GM12878 (cell line): ENCODE data around the gene ACYP2. TPM values are rescaled to one million over a fixed set of nuclear protein-coding genes. Genes with fewer than 3 reads are reported as not detected.

Source experiments
- ATAC-seq: fragments of 200-7000 bp; cut with Tn5 transposase; 3 replicates; pipeline ENCODE4 v1.9.1; 2020; ENCODE audit warnings: mild to moderate bottlenecking, moderate library complexity
- BruUV-seq: library from RNA; stranded (reverse); fragments of 400-500 nt; replicated peaks from 2 replicates; lab custom pipeline; 2021; lab: Mats Ljungman, UMichigan
- CTCF ChIA-PET: fragments of 300-600 bp; sonication (Branson Sonifier 250); formaldehyde crosslinking; extraction: SDS; loops from one replicate; lab custom pipeline; 2021; ENCODE audit warnings: inconsistent platforms; lab: Yijun Ruan, JAX
- POLR2A ChIA-PET: fragments of 350-600 bp; formaldehyde crosslinking; extraction: SDS; loops from one replicate; lab custom pipeline; 2021; ENCODE audit warnings: inconsistent platforms; lab: Charles Lee
- RAD21 ChIA-PET: fragments of 300-600 bp; sonication (Branson Sonifier 250); formaldehyde crosslinking; loops from one replicate; lab custom pipeline; 2023; ENCODE audit warnings: antibody characterized with exemption; ENCODE audit not compliant: unreplicated experiment; lab: Charles Lee
- SMC1A ChIA-PET: fragments of 300-600 bp; sonication (Branson Sonifier 250); formaldehyde crosslinking; loops from one replicate; lab custom pipeline; 2023; ENCODE audit not compliant: unreplicated experiment, uncharacterized antibody; lab: Charles Lee
- DNase-seq: peaks from one replicate; pipeline ENCODE4 v3.0.0-alpha.2; 2011; ENCODE audit warnings: low read depth, low spot score
- FAIRE-seq: peaks from 3 replicates; lab custom pipeline; 2011; peaks lifted over from hg19 to GRCh38; lab: Jason Lieb, UNC
- H2AFZ ChIP-seq: 2 replicates; pipeline ENCODE4 v1.6.0; 2011; ENCODE audit warnings: low read depth, low read length, control low read depth; ENCODE audit not compliant: control insufficient read depth
- H3K27ac ChIP-seq: 2 replicates; pipeline ENCODE4 v1.5.1; 2011; ENCODE audit warnings: control low read depth; ENCODE audit not compliant: control insufficient read depth, insufficient read depth
- H3K27me3 ChIP-seq, 2 experiments: replicated peaks in 1 of 2; 2 replicates each; pipeline versions ENCODE4 v1.6.0 to v1.6.1; 2011; ENCODE audit warnings: low read length in 1 of 2; ENCODE audit not compliant: control insufficient read depth in 2 of 2, insufficient read depth in 2 of 2
- H3K36me3 ChIP-seq, 2 experiments: 2 replicates each; pipeline ENCODE4 v1.5.1; 2011; ENCODE audit warnings: low read length in 1 of 2; ENCODE audit not compliant: control insufficient read depth in 2 of 2, insufficient read depth in 2 of 2
- H3K4me1 ChIP-seq: 2 replicates; pipeline ENCODE4 v1.6.1; 2011; ENCODE audit warnings: mild to moderate bottlenecking, low read length, moderate library complexity, mixed read lengths; ENCODE audit not compliant: control insufficient read depth, insufficient read depth
- H3K4me2 ChIP-seq: 2 replicates; pipeline ENCODE4 v1.6.0; 2011; ENCODE audit warnings: control low read depth; ENCODE audit not compliant: control insufficient read depth, insufficient read depth
- H3K4me3 ChIP-seq: fragments of 200-600 bp; sonication (generic); 2 replicates; pipeline ENCODE4 v1.5.1; 2016
- H3K79me2 ChIP-seq: 2 replicates; pipeline ENCODE4 v1.6.0; 2011; ENCODE audit warnings: low read length; ENCODE audit not compliant: control insufficient read depth, insufficient read depth
- H3K9ac ChIP-seq: 2 replicates; pipeline ENCODE4 v1.8.0; 2011; ENCODE audit warnings: low read length, control low read depth, mixed read lengths; ENCODE audit not compliant: control insufficient read depth, insufficient read depth
- H3K9me3 ChIP-seq: replicated peaks from 3 replicates; pipeline ENCODE4 v1.5.1; 2011; ENCODE audit warnings: mild to moderate bottlenecking, low read length; ENCODE audit not compliant: control insufficient read depth, insufficient read depth
- H4K20me1 ChIP-seq: 2 replicates; pipeline ENCODE4 v1.6.0; 2011; ENCODE audit not compliant: control insufficient read depth, insufficient read depth
- CHD2 ChIP-seq: IDR thresholded peaks from 2 replicates; pipeline ENCODE4 v1.6.1; 2011; ENCODE audit warnings: low read depth, low read length, improper control_type of control experiment, borderline replicate concordance
- CHD4 ChIP-seq: fragments of 200-600 bp; sonication (generic); IDR thresholded peaks from 2 replicates; pipeline ENCODE4 v1.6.1; 2016; ENCODE audit warnings: mild to moderate bottlenecking
- HDGF ChIP-seq: fragments of 450-650 bp; IDR thresholded peaks from 2 replicates; pipeline ENCODE4 v1.6.1; 2016; ENCODE audit warnings: antibody characterized with exemption
- MEF2B ChIP-seq: fragments of 450-650 bp; IDR thresholded peaks from 2 replicates; pipeline ENCODE4 v1.6.1; 2018; ENCODE audit warnings: mild to moderate bottlenecking, moderate library complexity; ENCODE audit not compliant: partially characterized antibody, poor library complexity, severe bottlenecking
- NR2C1 ChIP-seq: fragments of 450-650 bp; IDR thresholded peaks from 2 replicates; pipeline ENCODE4 v1.6.1; 2017; ENCODE audit warnings: antibody characterized with exemption, mild to moderate bottlenecking, moderate library complexity
- NR2F1 ChIP-seq: fragments of 450-650 bp; conservative IDR thresholded peaks from 2 replicates; pipeline ENCODE4 v1.6.1; 2017; ENCODE audit warnings: mild to moderate bottlenecking
- SMARCA5 ChIP-seq: fragments of 450-650 bp; IDR thresholded peaks from 2 replicates; pipeline ENCODE4 v1.6.1; 2017; ENCODE audit warnings: mild to moderate bottlenecking
- SP1 ChIP-seq: IDR thresholded peaks from one replicate; pipeline ENCODE4 v1.6.1; 2011; ENCODE audit warnings: low read depth, low read length
- STAT1 ChIP-seq: fragments of 450-650 bp; conservative IDR thresholded peaks from 2 replicates; pipeline ENCODE4 v1.6.1; 2014; ENCODE audit warnings: antibody characterized with exemption, mild to moderate bottlenecking
- YY1 ChIP-seq: IDR thresholded peaks from 2 replicates; pipeline ENCODE4 v1.6.1; 2011; ENCODE audit warnings: low read depth, mild to moderate bottlenecking, low read length
- WGBS: methylation state at CpG from one replicate; pipeline ENCODE4 v1.1.6; 2016; ENCODE audit warnings: low lambda C conversion rate; ENCODE audit not compliant: insufficient replicate concordance, insufficient coverage; ENCODE audit errors: missing lambda C conversion rate; 5-methylcytosine and 5-hydroxymethylcytosine counted together
- in situ Hi-C: fragments of 300-500 bp; cut with MboI; formaldehyde crosslinking; loops from 9 replicates; pipeline ENCODE4 v1.14.3; 2018; ENCODE audit warnings: mixed read lengths
- intact Hi-C: fragments of 100-400 bp; cut with micrococcal nuclease; formaldehyde crosslinking; loops from one replicate; pipeline ENCODE4 v1.14.2; 2022; ENCODE audit not compliant: unreplicated experiment
- polyA plus RNA-seq, 11 experiments: library from polyadenylated mRNA; depleted of rRNA in 4 of 11; unstranded in 6 of 11; stranded (reverse) in 5 of 11; fragments of >200 nt; fragmentation: Nextera tagmentation in 4 of 11; fragmentation: Illumina TruSeq in 1 of 11; extraction: Ambion mirVana in 4 of 11; extraction: Trizol in 1 of 11; gene quantifications; 1 replicate in 1 of 11; 2 replicates in 10 of 11; pipeline versions ENCODE4 v1.2.1 to v1.2.3, GENCODE V29; 2011 to 2016; ENCODE audit warnings: inconsistent platforms in 2 of 11, missing spikeins in 2 of 11, low read depth in 1 of 11
- total RNA-seq, 4 experiments: library from RNA; depleted of rRNA in 3 of 4; stranded (reverse); fragments of >200 nt in 3 of 4; fragmentation: Illumina TruSeq in 1 of 4; extraction: Trizol in 1 of 4; gene quantifications; 2 replicates each; pipeline versions ENCODE4 v1.2.1 to v1.2.3, GENCODE V29; 2013 to 2021
- TF ChIP-seq, protein P1 (sequence below): IDR thresholded peaks from 2 replicates; pipeline ENCODE4 v1.6.1; 2012; ENCODE audit warnings: low read depth, low read length, improper control_type of control experiment

The ACYP2 gene
- total and polyA plus RNA-seq, 10 of the 15 experiments (the other 5 are each of a cell fraction or from before 2014, with no cell fraction given) = 4.2 to 16.3 (median 9.0) TPM

DNA sequence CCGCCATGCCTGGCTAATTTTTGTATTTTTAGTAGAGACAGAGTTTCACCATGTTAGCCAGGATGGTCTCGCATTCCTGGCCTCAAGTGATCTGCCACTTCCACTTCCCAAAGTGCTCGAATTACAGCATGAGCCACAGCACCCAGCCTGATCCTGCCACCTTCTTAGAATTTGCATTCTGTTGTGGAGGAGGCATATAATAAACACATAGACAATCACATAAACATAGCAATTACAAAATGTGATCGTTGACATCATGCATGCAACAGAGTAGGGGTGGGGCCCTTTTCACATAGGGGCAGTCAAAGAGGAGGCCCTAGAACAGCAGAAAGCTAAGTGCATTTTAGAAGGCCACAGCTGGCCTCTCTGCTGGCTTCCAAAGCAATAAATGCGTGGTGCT is 180.5 kb downstream of the ACYP2 start:
- ChIA-PET SMC1A (no interaction called here), RAD21 (no interaction called here), POLR2A (no interaction called here), CTCF (no interaction called here)
- Histone ChIP-seq H3K4me3 (no peak overlapping the region), H3K36me3 (no peaks in the 10 kb centered on the region), H4K20me1 (no peaks in the 10 kb centered on the region), H3K9me3 (no peaks in the 10 kb centered on the region), H3K27ac (no peak overlapping the region), H3K79me2 (no peaks in the 10 kb centered on the region), H2AFZ (no peak overlapping the region), H3K9ac (no peak overlapping the region), H3K4me1 (no peaks in the 10 kb centered on the region), H3K27me3 (no peaks in the 10 kb centered on the region), H3K4me2 (no peak overlapping the region)
- no TSS peak for BruUV-seq
- WGBS = 20% methylated on average over 5 of the region's 5 CpGs
- in situ Hi-C loops (no loop called here), intact Hi-C loops (no loop called here)
- TF ChIP-seq YY1 = no peak
- TF ChIP-seq CHD2 = no peak
- no peak for TF ChIP-seq SMARCA5
- TF ChIP-seq NR2F1 = no peak
- TF ChIP-seq SP1 = no peak
- TF ChIP-seq NR2C1 = no peak
- no peak for ATAC-seq
- no peak for FAIRE-seq
- DNase-seq = no peak

DNA sequence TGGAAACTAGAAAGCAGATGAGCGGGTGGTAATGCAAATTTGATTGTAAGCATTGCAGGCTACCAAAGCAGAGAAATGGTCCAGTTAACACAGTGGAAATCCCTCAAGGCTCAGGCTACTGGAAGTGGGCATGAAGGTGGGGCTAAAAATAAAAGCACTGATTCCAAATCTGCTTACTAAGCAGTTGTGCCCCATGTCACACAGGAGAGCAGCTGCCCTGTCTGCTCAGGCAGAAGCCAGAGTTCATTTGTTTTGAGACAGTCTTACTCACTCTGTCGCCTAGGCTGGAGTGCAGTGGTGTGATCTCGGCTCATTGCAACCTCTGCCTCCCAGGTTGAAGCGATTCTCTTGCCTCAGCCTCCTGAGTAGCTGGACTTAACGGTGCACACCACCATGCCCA is 183.1 kb downstream of the ACYP2 start:
- no peaks in the 10 kb centered on the region for H3K4me1 ChIP-seq
- RAD21 ChIA-PET = no interaction called here
- no peak overlapping the region for H2AFZ ChIP-seq
- 22% methylated on average over 5 of the region's 5 CpGs for WGBS
- H4K20me1 ChIP-seq = no peaks in the 10 kb centered on the region
- no peak overlapping the region for H3K27ac ChIP-seq
- in situ Hi-C loops (no loop called here), intact Hi-C loops (no loop called here)
- BruUV-seq = no TSS peak
- H3K4me3 ChIP-seq = no peak overlapping the region
- no peaks in the 10 kb centered on the region for H3K79me2 ChIP-seq
- SMC1A ChIA-PET = no interaction called here
- H3K36me3 ChIP-seq = no peaks in the 10 kb centered on the region
- CTCF ChIA-PET = no interaction called here
- H3K4me2 ChIP-seq = no peak overlapping the region
- TF ChIP-seq STAT1 = no peak
- no peak for TF ChIP-seq MEF2B
- no peak for TF ChIP-seq CHD4
- TF ChIP-seq HDGF = no peak
- TF ChIP-seq, protein P1, sequence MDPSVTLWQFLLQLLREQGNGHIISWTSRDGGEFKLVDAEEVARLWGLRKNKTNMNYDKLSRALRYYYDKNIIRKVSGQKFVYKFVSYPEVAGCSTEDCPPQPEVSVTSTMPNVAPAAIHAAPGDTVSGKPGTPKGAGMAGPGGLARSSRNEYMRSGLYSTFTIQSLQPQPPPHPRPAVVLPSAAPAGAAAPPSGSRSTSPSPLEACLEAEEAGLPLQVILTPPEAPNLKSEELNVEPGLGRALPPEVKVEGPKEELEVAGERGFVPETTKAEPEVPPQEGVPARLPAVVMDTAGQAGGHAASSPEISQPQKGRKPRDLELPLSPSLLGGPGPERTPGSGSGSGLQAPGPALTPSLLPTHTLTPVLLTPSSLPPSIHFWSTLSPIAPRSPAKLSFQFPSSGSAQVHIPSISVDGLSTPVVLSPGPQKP = no peak
- POLR2A ChIA-PET = no interaction called here
- DNase-seq = no peak
- no peaks in the 10 kb centered on the region for H3K27me3 ChIP-seq
- FAIRE-seq = no peak
- ATAC-seq = no peak
- no peaks in the 10 kb centered on the region for H3K9me3 ChIP-seq
- no peak overlapping the region for H3K9ac ChIP-seq
